IPS-15b (cell line): Measurements from ENCODE around the gene APOBEC4.

Experiments used
- H3K27me3 ChIP-seq: one replicate; pipeline ENCODE4 v1.6.1; 2013; ENCODE audit warnings: low read length; ENCODE audit not compliant: control insufficient read depth, insufficient read depth
- H3K36me3 ChIP-seq: one replicate; pipeline ENCODE4 v1.6.1; 2013; ENCODE audit warnings: low read length; ENCODE audit not compliant: control insufficient read depth, insufficient read depth
- H3K4me1 ChIP-seq: one replicate; pipeline ENCODE4 v1.6.1; 2013; ENCODE audit warnings: mild to moderate bottlenecking, low read length; ENCODE audit not compliant: control insufficient read depth, insufficient read depth
- H3K4me3 ChIP-seq: one replicate; pipeline ENCODE4 v1.5.1; 2013; ENCODE audit warnings: low read depth, low read length
- H3K9ac ChIP-seq: one replicate; pipeline ENCODE4 v1.6.1; 2013; ENCODE audit warnings: low read depth, mild to moderate bottlenecking, low read length
- H3K9me3 ChIP-seq: one replicate; pipeline ENCODE4 v1.6.1; 2013; ENCODE audit warnings: mild to moderate bottlenecking, low read length; ENCODE audit not compliant: control insufficient read depth, insufficient read depth

Gene APOBEC4

DNA sequence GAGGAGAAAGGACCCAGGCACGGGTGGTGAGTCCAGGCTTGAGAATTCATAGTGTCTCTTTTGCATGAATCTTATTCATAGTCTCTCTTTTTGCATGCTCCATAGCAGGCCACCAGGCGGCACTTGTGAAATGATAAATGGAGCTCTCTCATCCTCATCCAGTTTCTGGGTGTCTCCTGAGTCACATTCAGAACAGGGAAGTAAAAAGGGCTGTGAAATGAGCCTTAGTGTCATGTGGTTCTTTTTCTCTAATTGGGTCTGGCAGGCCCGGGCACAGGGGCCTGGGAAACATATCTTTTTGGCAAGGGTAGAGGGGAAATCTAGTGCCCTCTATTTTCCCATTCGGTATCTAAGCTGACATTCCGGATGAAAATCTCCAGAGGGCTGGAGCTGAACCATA, 43.8 kb downstream of the APOBEC4 start:
- Histone ChIP-seq H3K4me3 (no peak overlapping the region), H3K9ac (no peak overlapping the region), H3K4me1 (no peaks in the 10 kb centered on the region), H3K27me3 (no peaks in the 10 kb centered on the region), H3K9me3 (no peaks in the 10 kb centered on the region), H3K36me3 (no peaks in the 10 kb centered on the region)

DNA sequence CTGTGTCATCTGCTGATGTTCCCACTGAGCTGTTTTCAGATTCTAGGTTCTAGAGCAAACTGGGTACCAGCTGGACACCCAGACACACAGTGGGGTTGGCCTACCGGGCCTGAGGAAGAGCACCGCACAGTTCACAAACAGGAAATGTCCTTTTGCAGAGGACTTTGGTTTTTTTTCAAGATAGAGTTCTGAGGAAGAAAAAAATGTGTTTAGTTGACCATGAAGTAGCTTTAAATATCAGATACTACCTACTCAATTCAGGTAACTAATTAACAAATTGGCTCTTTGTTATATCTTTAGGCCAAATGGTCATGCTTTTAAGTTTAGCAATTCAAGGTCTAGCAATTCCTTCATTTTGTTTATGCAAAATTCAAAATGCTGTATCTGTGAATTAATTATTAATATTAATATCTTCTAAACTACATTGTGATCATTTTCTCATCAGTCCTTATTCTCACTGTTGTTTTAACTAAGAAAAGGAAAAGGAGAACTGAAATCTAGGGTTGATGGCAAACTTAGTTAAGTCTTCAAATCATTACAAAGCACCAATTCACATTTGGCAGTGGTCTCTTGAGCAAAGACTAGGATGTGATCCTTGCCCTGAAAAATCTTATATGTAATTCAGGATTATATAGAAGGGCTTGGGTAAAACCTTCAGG, 45.7 kb downstream of the APOBEC4 start:
- Histone ChIP-seq H3K27me3 (no peaks in the 10 kb centered on the region), H3K4me1 (no peaks in the 10 kb centered on the region), H3K4me3 (no peak overlapping the region), H3K9ac (no peak overlapping the region), H3K9me3 (no peaks in the 10 kb centered on the region), H3K36me3 (no peaks in the 10 kb centered on the region)

DNA sequence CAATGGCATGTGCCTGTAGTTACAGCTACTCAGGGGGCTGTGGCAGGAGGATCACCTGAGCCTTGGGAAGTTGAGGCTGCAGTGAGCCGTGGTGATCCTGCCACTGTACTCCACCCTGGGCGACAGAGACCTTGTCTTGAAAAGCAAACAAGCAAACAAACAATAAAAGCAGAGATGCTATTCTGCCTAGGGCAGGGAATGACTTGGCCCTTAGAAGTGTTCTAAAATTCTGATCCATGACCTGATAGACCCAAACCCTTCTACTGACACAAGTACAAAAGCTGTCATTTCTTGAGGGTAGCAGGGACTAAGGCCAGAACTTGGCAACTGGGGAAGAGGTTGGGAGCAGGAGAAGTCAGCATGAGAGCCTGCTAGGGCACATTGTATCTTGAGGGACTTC, 47.2 kb downstream of the APOBEC4 start:
- no peaks in the 10 kb centered on the region for H3K9me3 ChIP-seq
- H3K9ac ChIP-seq, result no peak overlapping the region
- no peak overlapping the region for H3K4me3 ChIP-seq
- H3K27me3 ChIP-seq, result no peaks in the 10 kb centered on the region
- no peaks in the 10 kb centered on the region for H3K4me1 ChIP-seq
- no peaks in the 10 kb centered on the region for H3K36me3 ChIP-seq

DNA sequence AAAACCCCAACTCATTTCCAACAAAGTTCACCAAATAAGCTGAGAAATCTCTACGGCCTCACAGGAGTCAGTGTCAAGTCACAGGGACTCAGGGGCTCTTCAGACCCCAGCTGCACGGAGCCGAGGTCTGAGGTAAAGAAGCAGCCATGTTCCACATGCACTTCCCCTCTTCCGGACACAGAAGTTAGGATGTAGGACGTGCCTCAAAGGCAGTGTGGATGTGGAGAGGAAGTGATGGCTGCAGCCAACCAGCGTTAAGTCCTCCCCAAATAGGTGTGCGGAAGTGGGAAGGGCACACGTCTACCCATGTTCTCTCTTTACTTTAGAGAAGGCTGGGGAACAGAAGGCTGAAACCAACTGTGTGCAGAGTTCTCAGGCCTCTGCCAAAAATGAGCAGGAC, 48.3 kb downstream of the APOBEC4 start:
- no peaks in the 10 kb centered on the region for H3K36me3 ChIP-seq
- H3K27me3 ChIP-seq, result no peaks in the 10 kb centered on the region
- H3K4me3 ChIP-seq, result no peak overlapping the region
- H3K9ac ChIP-seq, result no peak overlapping the region
- no peaks in the 10 kb centered on the region for H3K4me1 ChIP-seq
- H3K9me3 ChIP-seq, result no peaks in the 10 kb centered on the region

GRCh38 chr1:183604038-183604808, 48.9 kb downstream of the APOBEC4 start:
- no peaks in the 10 kb centered on the region for H3K9me3 ChIP-seq
- no peak overlapping the region for H3K4me3 ChIP-seq

GRCh38 chr1:183602510-183602909, 50.6 kb downstream of the APOBEC4 start:
- no peaks in the 10 kb centered on the region for H3K27me3 ChIP-seq
- H3K9ac ChIP-seq, result no peak overlapping the region
- H3K36me3 ChIP-seq, result no peaks in the 10 kb centered on the region
- H3K4me1 ChIP-seq, result no peaks in the 10 kb centered on the region
- no peak overlapping the region for H3K4me3 ChIP-seq
- H3K9me3 ChIP-seq, result no peaks in the 10 kb centered on the region

More at GRCh38 chr1:183604038-183604808, 48.9 kb downstream of the APOBEC4 start:
- Histone ChIP-seq H3K36me3 (no peaks in the 10 kb centered on the region), H3K9ac (no peak overlapping the region), H3K27me3 (no peaks in the 10 kb centered on the region), H3K4me1 (no peaks in the 10 kb centered on the region)

DNA sequence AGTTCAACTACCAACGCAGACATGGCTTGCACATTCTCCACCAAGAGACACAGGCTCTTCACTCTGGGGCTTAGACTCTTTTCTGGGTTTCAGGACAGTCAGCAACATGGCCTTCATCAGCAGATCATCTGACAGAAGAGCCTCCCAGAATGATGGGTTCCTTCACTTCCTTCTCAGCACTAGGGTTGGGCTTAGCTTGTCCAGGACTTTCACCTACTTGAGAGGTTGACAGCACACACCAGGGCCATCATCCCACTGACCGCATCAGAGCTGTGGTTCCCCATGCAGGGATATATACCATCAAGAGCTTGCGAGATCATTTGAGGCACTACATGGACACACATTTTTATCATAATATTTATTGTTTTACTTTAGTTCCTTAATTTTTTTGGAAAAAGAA, 52.5 kb downstream of the APOBEC4 start:
- Histone ChIP-seq H3K9ac (no peak overlapping the region), H3K4me1 (no peaks in the 10 kb centered on the region), H3K9me3 (no peaks in the 10 kb centered on the region), H3K4me3 (no peak overlapping the region), H3K27me3 (no peaks in the 10 kb centered on the region), H3K36me3 (no peaks in the 10 kb centered on the region)

GRCh38 chr1:183600136-183600535, 53.0 kb downstream of the APOBEC4 start:
- Histone ChIP-seq H3K4me1 (no peaks in the 10 kb centered on the region), H3K36me3 (no peaks in the 10 kb centered on the region), H3K9me3 (no peaks in the 10 kb centered on the region), H3K4me3 (no peak overlapping the region), H3K9ac (no peak overlapping the region), H3K27me3 (no peaks in the 10 kb centered on the region)

- Histone ChIP-seq H3K4me1 (no peaks in the 10 kb centered on the region), H3K4me3 (no peak overlapping the region)
Measured at GRCh38 chr1:183598386-183598785, 54.7 kb downstream of the APOBEC4 start.

DNA sequence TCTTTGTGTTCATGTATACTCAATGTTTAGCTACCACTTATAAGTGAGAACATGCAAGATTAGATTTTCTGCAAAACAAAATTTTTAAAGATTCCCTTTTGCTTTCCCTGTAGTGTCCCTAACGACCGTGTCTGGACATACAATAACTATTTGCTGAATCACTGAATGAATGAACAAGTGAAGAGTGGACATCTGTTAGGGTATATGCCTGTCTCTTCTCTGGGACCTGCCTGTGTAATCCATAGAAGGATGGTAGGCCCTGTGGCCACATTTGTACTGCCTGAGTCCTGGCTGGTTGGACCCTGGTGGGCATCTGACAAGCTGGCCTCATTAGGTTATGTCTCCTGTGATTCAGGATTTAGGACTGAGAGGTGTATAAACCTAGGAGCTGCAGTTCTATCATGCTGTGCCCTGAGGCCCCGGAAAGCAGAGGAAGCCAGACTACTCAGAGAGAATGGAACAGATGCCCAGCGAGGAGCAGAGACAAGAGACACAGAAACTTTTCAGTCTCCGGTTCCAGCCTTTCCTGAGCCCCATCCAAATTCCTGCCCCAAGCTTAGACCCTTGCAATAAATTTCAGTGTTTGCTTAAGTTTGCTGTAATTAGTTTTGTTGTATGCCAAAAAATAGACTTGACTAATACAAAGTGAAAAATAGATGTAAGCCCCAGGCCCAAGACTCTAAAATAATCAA, 55.3 kb downstream of the APOBEC4 start:
- H3K9me3 ChIP-seq, result no peaks in the 10 kb centered on the region
- H3K4me3 ChIP-seq, result no peak overlapping the region
- no peaks in the 10 kb centered on the region for H3K36me3 ChIP-seq
- H3K4me1 ChIP-seq, result peaks cover 5% of the 10 kb centered on the region
- H3K27me3 ChIP-seq, result no peaks in the 10 kb centered on the region
- no peak overlapping the region for H3K9ac ChIP-seq

More at GRCh38 chr1:183598386-183598785, 54.7 kb downstream of the APOBEC4 start:
- Histone ChIP-seq H3K36me3 (no peaks in the 10 kb centered on the region), H3K9me3 (no peaks in the 10 kb centered on the region), H3K9ac (no peak overlapping the region), H3K27me3 (no peaks in the 10 kb centered on the region)

DNA sequence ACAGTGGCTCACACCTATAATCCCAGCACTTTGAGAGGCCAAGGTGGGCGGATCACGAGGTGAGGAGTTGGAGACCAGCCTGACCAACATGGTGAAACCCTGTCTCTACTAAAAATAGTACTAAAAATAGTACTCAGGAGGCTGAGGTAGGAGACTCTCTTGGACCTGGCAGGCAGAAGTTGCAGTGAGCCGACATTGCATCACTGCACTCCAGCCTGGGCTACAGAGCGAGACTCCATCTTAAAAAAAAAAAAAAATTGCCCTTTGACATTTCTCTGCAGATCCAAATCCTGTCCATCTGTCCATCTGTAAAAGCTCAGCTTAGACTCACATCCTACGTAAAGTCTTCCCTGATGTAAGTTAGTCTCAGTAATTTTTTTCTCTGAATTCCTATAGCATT, 56.6 kb downstream of the APOBEC4 start:
- Histone ChIP-seq H3K4me1 (peaks cover 5% of the 10 kb centered on the region), H3K9me3 (no peaks in the 10 kb centered on the region), H3K4me3 (no peak overlapping the region), H3K9ac (no peak overlapping the region), H3K27me3 (no peaks in the 10 kb centered on the region), H3K36me3 (no peaks in the 10 kb centered on the region)
